GM12892 (cell line): Measurements from ENCODE around the gene APOL6.

Source experiments
- POLR2A ChIP-seq: IDR thresholded peaks from 2 replicates; pipeline ENCODE4 v1.6.1; 2011; ENCODE audit warnings: low read depth, low read length, control low read depth
- POLR2AphosphoS5 ChIP-seq: IDR thresholded peaks from 2 replicates; pipeline ENCODE4 v1.6.1; 2011; ENCODE audit warnings: low read depth, low read length, control low read depth
- TAF1 ChIP-seq: IDR thresholded peaks from 2 replicates; pipeline ENCODE4 v1.6.1; 2011; ENCODE audit warnings: low read depth, mild to moderate bottlenecking, control low read depth, low read length, borderline replicate concordance

GRCh38 chr22:35608088-35608487 lies 40.2 kb upstream of the APOL6 start:
- TF ChIP-seq POLR2A (no peak), POLR2AphosphoS5 (no peak), TAF1 (no peak)
